ENCODE data around the gene LMAN2.
"Not testable (repeated sequence)": the region's sequence is repeated elsewhere in the genome, so short reads cannot be mapped to it uniquely, and the experiment has no call there.

The LMAN2 gene

GRCh38 chr5:177378884-177379883, 27.7 kb upstream of the LMAN2 start:
- DNase-seq = no peak

- no peak for DNase-seq
Measured at GRCh38 chr5:177377851-177378776, 26.6 kb upstream of the LMAN2 start.

- no peak for DNase-seq
Measured at GRCh38 chr5:177376107-177376506, 24.6 kb upstream of the LMAN2 start.

DNA sequence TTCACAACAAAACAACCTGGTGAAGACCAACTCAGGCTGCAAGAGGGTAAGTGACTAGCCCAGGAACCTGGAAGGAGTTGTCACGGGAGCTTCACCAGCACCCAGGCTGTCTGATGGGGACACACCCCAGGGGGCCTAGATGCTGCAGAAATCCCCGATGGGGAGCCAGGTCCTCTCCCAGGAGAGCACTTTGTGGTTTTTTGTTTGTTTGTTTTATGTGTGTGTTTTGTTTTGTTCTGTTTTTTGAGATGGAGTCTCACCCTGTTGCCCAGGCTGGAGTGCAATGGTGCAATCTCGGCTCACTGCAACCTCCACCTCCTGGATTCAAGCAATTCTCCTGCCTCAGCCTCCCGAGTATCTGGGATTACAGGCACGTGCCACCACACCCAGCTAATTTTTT, 24.0 kb upstream of the LMAN2 start:
- DNase-seq = not testable (repeated sequence)

DNA sequence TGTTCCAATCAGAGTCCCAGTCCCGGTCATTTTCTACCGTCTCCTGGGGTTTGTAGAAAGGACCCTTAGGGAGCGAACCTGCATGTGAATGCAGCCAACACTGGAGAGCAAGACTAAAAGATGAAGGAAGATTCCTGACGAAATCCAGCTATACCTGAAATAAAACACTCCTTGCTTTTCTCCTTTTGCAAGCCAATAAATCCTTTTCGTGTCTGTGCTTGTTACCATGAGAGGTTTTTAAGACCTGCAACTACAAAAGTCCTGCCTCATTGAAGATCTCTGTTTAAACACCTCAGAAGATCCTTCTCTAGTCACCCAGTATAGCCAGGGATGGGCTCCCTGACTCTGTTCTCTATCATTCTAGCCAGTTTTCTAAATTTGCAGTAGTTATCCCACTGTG, 22.7 kb upstream of the LMAN2 start:
- no peak for DNase-seq

GRCh38 chr5:177373806-177374205, 22.3 kb upstream of the LMAN2 start:
- no peak for DNase-seq

- DNase-seq = no peak
Measured at GRCh38 chr5:177372910-177373309, 21.4 kb upstream of the LMAN2 start.

DNA sequence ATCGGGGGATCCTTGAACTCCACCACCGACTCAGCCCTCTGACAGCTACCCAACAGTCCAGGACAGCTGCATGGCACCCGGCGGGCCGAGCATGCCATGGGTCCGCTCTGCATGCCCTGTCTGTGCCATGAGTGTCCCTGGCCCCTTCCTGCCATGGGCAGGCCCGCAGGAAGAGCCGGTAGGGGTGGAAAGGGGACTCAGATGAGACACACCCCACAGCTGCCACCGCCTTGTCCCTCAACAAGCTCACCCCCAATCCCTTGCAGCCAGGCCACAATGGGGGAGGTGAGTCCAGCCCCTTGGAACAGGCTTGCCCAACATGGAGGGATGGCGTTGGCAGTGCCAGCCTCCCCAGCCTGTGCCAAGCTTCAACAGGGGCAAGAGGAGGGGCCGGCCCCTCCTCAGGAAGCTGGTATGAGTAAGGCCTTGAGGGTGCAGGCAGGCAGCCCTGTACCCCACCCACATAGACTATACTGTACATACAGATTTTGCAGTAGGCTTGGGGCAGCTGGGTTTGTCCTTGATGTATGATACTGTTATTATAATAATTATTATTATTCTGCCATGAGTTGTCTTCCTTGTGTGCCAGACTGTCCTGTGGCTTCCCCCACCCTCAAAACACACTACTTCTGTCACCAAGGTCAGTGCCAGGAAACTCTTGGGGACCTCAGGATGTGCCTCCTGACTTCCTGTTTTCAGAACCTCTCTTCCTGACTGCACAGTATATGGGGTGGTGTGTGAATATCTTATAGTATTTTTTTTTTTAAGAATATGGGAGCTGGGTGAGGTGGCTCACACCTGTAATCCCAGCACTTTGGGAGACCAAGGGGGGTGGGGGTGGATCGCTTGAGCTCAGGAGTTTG, 20.8 kb upstream of the LMAN2 start:
- DNase-seq = no peak

GRCh38 chr5:177371120-177372033, 19.9 kb upstream of the LMAN2 start:
- no peak for DNase-seq

DNA sequence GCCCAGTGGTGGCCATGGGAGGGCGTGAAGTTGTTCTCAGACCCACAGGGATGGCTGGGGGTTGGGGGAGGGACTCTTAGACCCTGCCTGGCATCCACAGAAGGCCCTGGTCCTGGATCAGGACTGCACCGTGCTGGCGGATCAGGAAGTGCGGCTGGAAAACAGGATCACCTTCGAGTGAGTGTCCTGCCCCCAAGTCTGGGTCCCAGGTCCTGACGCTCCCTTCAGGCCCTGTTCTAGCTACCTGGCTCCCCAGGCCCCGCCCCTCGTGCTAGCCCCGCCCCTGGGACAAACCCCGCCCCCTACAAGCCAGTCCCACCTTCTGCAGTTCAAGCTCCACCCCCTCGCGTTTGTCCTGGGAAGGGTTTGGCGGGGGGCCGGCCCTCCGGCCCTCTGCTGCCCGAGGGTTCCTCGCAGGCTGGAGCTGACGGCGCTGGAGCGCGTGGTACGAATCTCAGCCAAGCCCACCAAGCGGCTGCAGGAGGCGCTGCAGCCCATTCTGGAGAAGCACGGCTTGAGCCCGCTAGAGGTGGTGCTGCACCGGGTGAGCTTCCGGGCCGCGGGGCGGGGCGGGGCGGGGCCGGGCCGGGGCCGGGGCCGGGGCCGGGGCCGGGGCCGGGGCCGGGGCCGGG, 19.1 kb upstream of the LMAN2 start:
- DNase-seq = peak; percentile 40

DNA sequence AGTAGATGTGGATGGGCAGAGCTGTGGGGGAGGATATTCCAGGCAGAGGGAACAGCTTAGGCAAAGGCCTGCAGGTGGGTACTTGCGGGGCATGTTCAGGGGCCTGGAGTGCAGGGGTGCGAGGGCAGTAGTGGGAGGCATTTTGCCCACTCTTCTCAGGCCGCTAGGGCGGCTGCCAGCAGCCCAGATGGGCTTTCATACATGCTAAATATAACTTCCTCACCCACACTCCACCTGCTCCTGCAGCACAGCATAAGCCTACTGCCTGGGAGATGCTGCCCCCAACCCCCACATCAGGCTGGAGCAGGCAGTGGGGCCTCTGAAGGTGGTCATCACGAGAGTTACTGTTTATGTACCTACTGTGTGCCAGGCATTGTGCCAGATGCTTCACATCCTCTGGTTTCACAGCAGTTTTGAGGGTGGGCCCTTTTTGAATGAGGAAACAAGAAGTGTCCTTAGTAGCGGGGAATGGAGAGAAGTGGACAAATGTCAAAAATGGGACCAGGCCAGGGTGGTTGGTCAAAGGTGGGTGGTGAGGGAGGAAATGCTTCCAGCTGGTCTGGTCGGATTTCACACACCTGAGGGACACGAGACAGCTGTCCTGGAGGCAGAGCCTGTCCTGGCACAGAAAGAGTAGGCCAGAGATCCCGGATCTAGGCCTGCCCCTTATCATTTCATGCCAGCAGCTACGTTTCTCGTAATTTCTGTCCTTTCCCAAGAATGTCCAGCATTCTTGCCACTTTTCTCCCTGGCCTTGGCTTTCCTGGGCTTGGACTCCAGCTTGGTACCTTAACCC, 18.4 kb upstream of the LMAN2 start:
- DNase-seq = no peak

GRCh38 chr5:177368869-177369644, 17.6 kb upstream of the LMAN2 start:
- DNase-seq = no peak

DNA sequence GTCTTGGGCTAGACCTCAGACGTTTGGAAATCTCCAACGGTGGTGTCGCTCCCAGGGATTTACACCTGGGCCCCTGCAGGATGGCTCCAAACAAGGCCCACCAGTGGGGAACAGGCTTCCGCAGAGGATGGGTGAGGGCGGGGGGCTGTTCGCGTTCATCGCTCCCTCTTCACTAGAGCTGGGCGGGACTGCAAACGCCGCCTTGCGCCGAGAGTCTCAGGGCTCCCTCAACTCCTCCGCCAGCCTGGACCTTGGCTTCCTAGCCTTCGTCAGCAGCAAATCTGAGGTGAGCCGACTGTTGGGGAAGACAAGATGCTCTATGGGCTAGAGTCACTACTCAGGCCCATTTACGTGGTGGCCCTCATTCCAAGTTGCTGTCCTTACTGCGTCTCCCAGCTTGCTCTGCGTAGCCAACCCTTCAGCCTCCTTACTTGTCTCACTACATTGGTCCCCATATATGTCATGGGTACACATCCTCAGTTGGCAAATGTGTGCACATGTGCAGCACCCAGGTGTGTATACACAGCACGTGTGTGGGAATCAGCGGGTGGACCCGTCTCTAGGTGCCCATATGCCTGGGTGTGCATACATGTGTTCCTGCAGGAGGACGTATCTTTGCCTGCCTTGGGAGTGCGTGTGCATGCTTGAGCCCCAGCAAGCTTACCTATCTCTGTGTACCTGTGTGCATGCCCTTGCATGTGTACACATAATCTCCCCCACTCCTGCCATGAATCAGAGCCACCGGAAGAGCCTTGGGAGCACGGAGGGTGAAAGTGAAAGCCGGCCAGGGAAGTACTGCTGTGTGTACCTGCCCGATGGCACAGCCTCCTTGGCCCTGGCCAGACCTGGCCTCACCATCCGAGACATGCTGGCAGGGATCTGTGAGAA, 16.8 kb upstream of the LMAN2 start:
- DNase-seq = no peak

DNA sequence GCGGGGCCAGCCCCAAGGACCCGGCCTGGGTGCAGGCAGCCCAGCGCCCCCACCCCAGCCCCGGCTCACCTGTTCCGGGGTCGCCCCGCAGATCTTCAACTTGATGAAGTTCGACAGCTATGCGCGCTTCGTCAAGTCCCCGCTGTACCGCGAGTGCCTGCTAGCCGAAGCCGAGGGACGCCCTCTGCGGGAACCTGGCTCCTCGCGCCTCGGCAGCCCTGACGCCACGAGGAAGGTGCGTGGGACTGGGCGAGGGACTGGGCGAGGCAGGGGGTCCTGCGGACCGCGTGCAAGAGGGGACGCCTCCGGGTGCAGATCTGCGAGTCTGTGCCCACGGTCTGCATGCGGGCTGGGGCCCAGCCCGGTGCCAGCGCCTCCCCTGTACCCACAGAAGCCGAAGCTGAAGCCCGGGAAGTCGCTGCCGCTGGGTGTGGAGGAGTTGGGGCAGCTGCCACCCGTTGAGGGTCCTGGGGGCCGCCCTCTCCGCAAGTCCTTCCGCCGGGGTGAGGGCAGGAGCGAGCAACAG, 15.9 kb upstream of the LMAN2 start:
- DNase-seq = no peak

DNA sequence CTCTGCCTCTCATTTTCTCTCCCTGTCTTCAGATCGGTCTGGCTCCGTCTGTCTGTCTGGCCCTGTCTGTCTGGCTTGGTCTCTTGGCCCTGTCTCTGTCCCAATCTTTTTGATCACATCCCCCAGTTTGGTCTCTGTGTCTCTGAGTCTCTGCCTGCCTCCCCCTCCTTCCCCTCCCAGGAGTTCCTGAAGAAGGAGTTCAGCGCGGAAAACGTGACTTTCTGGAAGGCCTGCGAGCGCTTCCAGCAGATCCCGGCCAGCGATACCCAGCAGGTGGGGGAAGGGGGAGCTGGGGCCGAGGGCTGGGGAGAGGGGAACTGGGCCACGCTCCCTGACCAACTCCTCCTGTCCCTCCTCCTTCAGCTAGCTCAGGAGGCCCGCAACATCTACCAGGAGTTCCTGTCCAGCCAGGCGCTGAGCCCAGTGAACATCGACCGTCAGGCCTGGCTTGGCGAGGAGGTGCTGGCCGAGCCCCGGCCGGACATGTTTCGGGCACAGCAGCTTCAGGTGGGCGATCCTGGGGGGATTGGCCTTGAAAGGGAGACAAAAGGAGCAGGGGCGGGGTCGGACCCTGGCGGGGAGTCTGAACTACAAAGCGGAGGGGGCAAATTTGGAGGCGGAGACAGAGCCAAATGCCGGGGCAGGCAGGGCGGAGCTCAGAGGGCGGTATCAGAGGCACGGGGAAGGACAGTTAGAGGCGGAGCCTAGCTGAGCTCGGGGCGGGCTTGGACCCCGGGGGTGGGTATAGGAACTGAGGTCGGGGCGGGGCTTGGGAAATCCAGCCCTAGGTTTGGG, 15.3 kb upstream of the LMAN2 start:
- no peak for DNase-seq

DNA sequence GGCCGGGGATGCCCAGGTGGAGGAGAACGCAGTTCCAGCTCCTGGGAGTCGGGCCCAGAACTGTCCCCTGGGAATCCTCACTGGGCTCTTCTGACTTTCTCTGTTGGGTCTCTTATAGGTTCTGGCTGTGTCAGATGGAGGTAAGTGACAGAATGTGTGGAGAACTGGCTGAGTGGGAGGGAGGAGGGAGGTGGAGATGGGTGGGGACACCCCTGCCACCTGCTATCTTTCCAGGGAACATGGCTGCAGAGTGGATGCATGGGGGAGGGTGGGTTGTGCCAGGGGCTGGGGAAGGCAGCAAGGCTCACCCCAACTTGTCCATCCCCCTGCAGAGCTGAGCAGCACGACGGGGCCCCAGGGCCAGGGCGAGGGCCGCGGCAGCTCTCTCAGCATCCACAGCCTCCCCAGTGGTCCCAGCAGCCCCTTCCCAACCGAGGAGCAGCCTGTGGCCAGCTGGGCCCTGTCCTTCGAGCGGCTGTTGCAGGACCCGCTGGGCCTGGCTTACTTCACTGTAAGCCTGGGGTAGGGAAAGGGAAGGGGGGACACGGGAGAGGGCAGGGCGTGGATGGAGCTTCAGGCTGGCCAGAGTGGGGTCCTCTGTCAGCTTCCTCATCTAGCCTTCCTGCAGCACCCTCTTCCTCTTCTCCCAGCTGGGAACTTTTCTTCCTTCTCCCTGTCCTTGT, 14.5 kb upstream of the LMAN2 start:
- DNase-seq = no peak

Measured in COR-L47 (cell line).